ENCODE measurements around the gene CDC42BPA.

DNA sequence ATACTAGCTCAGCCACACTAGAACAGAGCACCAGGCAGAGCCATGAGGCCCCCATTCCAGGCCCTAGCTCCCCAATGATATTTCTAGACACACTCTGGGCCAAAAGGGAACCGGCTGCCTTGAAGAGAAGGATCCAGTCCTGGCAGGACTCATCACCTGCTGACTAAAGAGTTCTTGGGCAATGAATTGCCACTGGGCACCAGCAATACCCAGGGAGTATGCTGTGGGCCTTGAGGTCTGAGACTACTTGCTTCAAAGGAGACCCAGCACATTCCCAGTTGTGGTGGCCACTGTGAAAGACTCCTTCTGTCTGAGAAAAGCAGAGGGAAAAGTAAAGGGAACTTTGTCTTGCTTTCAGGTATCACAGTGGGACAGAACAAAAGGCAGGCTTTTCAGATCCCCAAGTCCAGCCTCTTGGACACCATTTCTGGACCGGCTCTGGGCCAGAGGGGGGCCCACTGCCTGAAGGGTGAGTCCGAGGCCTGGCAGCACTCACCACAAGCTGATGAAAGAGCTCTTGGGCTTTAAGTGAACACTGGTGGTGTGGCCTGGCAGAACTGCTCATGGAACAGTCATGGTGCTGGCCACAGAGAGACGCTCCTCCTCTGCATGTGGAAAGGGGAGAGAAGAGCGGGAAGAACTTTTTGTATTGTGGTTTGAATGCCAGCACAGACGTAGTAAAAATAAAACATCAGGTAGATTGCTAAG, 72.5 kb downstream of the CDC42BPA start:
- TF ChIP-seq, protein P1, sequence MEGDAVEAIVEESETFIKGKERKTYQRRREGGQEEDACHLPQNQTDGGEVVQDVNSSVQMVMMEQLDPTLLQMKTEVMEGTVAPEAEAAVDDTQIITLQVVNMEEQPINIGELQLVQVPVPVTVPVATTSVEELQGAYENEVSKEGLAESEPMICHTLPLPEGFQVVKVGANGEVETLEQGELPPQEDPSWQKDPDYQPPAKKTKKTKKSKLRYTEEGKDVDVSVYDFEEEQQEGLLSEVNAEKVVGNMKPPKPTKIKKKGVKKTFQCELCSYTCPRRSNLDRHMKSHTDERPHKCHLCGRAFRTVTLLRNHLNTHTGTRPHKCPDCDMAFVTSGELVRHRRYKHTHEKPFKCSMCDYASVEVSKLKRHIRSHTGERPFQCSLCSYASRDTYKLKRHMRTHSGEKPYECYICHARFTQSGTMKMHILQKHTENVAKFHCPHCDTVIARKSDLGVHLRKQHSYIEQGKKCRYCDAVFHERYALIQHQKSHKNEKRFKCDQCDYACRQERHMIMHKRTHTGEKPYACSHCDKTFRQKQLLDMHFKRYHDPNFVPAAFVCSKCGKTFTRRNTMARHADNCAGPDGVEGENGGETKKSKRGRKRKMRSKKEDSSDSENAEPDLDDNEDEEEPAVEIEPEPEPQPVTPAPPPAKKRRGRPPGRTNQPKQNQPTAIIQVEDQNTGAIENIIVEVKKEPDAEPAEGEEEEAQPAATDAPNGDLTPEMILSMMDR (IDR thresholded peaks at IDR 0.05) = no peak
- TF ChIP-seq ZFX (IDR thresholded peaks at IDR 0.05; ENCODE audit: borderline replicate concordance) = no peak

All from 22Rv1 (cell line).